Endothelial cell of umbilical vein (primary cell): Measurements from ENCODE around the gene SLC23A1. TPM values are rescaled to one million over a fixed set of nuclear protein-coding genes. Genes with fewer than 3 reads are reported as not detected.

ENCODE experiments used
- BruUV-seq: library from RNA; stranded (reverse); fragments of 400-500 nt; replicated peaks from 2 replicates; lab custom pipeline; 2021; lab: Mats Ljungman, UMichigan
- CTCF ChIA-PET: fragments of 300-600, 350-600 bp; sonication (Branson Sonifier 250); formaldehyde crosslinking; loops from one replicate; lab custom pipeline; 2021; ENCODE audit warnings: antibody characterized with exemption, inconsistent platforms; lab: Charles Lee
- POLR2A ChIA-PET: fragments of 300-600, 350-600 bp; sonication (Branson Sonifier 250); formaldehyde crosslinking; loops from one replicate; lab custom pipeline; 2021; ENCODE audit warnings: antibody characterized with exemption, inconsistent platforms; lab: Charles Lee
- DNase-seq: peaks from one replicate; pipeline ENCODE4 v3.0.0-alpha.2; 2011; ENCODE audit warnings: low read depth, low spot score
- FAIRE-seq: peaks from 2 replicates; lab custom pipeline; 2011; peaks lifted over from hg19 to GRCh38; lab: Jason Lieb, UNC
- H2AFZ ChIP-seq: 2 replicates; pipeline ENCODE4 v1.6.0; 2012; ENCODE audit warnings: low read depth, low read length, control low read depth, inconsistent platforms
- H3K27ac ChIP-seq: 2 replicates; pipeline ENCODE4 v1.5.1; 2011; ENCODE audit warnings: low read depth, mild to moderate bottlenecking, control low read depth, low read length, moderate library complexity; ENCODE audit not compliant: insufficient read depth
- H3K27me3 ChIP-seq, 2 experiments: 2 replicates each; pipeline versions ENCODE4 v1.6.0 to v1.6.1; 2011; ENCODE audit warnings: low read length in 2 of 2, mixed read lengths in 1 of 2; ENCODE audit not compliant: control insufficient read depth in 2 of 2, insufficient read depth in 2 of 2
- H3K36me3 ChIP-seq, 2 experiments: 2 replicates in 1 of 2; 3 replicates in 1 of 2; pipeline ENCODE4 v1.5.1; 2011; ENCODE audit warnings: low read length in 2 of 2, mild to moderate bottlenecking in 1 of 2, moderate library complexity in 1 of 2; ENCODE audit not compliant: control insufficient read depth in 2 of 2, insufficient read depth in 2 of 2; ENCODE audit errors: extremely low read depth in 1 of 2
- H3K4me1 ChIP-seq: 3 replicates; pipeline ENCODE4 v1.5.1; 2011; ENCODE audit warnings: mild to moderate bottlenecking, low read length; ENCODE audit not compliant: control insufficient read depth, insufficient read depth; ENCODE audit errors: extremely low read depth
- H3K4me2 ChIP-seq: 2 replicates; pipeline ENCODE4 v1.6.1; 2011; ENCODE audit warnings: low read length, control low read depth, mixed read lengths; ENCODE audit not compliant: insufficient read depth
- H3K4me3 ChIP-seq, 3 experiments: fragments of 200-600 bp in 1 of 3; sonication (generic), shearing (Covaris generic) in 1 of 3; replicated peaks in 1 of 3; 2 replicates each; pipeline ENCODE4 v1.5.1; 2011 to 2016; ENCODE audit warnings: control low read depth in 3 of 3, low read length in 3 of 3, mild to moderate bottlenecking in 2 of 3, inconsistent platforms in 1 of 3, low read depth in 1 of 3, moderate library complexity in 1 of 3; ENCODE audit not compliant: insufficient read depth in 1 of 3
- H3K79me2 ChIP-seq: 2 replicates; pipeline ENCODE4 v1.6.0; 2012; ENCODE audit warnings: low read length, inconsistent platforms; ENCODE audit not compliant: control insufficient read depth, insufficient read depth
- H3K9ac ChIP-seq: replicated peaks from 2 replicates; pipeline ENCODE3; 2011; ENCODE audit warnings: low read length, control low read depth; ENCODE audit not compliant: insufficient read depth; ENCODE audit errors: extremely low read depth
- H3K9me1 ChIP-seq: replicated peaks from 3 replicates; pipeline ENCODE4 v1.6.0; 2011; ENCODE audit warnings: mild to moderate bottlenecking, low read length; ENCODE audit not compliant: control insufficient read depth, insufficient read depth; ENCODE audit errors: extremely low read depth
- H3K9me3 ChIP-seq: replicated peaks from 2 replicates; pipeline ENCODE4 v1.5.1; 2012; ENCODE audit warnings: low read length, inconsistent platforms; ENCODE audit not compliant: control insufficient read depth, insufficient read depth
- H4K20me1 ChIP-seq: replicated peaks from 2 replicates; pipeline ENCODE3; 2011; ENCODE audit warnings: mild to moderate bottlenecking, low read length; ENCODE audit not compliant: control insufficient read depth, insufficient read depth; ENCODE audit errors: extremely low read depth
- EZH2 ChIP-seq: IDR thresholded peaks from 2 replicates; pipeline ENCODE4 v1.6.1; 2012; ENCODE audit warnings: borderline replicate concordance, low read depth, mild to moderate bottlenecking, moderate library complexity, low read length, inconsistent platforms; ENCODE audit not compliant: severe bottlenecking
- GATA2 ChIP-seq: IDR thresholded peaks from 2 replicates; pipeline ENCODE4 v1.7.0; 2011; ENCODE audit warnings: low read depth, mild to moderate bottlenecking, moderate library complexity, mixed read lengths, low read length; ENCODE audit not compliant: insufficient read length, insufficient read depth
- MYC ChIP-seq: IDR thresholded peaks from one replicate; pipeline ENCODE4 v1.6.1; 2011; ENCODE audit warnings: mild to moderate bottlenecking, low read depth, low read length
- POLR2AphosphoS5 ChIP-seq: IDR thresholded peaks from 2 replicates; pipeline ENCODE4 v1.6.1; 2012; ENCODE audit warnings: low read depth, mild to moderate bottlenecking, control low read depth, low read length, moderate library complexity; ENCODE audit not compliant: insufficient read depth
- dilution Hi-C: fragments of 300-500 bp; cut with MboI; formaldehyde crosslinking; loops from one replicate; pipeline ENCODE4 v1.15.0; 2019; ENCODE audit warnings: low sequenced_read_pairs; ENCODE audit not compliant: extremely low pct_ligation_motif_present
- intact Hi-C: fragments of 100-400 bp; cut with micrococcal nuclease; formaldehyde crosslinking; loops from one replicate; pipeline ENCODE4 v1.10.0; 2022
- polyA plus RNA-seq, 4 experiments: library from polyadenylated mRNA; depleted of rRNA in 3 of 4; stranded (reverse) in 3 of 4; unstranded in 1 of 4; fragments of >200 nt; gene quantifications; 2 replicates each; pipeline versions ENCODE4 v1.2.1 to v1.2.3, GENCODE V29; 2011 to 2012; ENCODE audit warnings: missing spikeins in 1 of 4
- total RNA-seq: library from RNA; stranded (reverse); gene quantifications from 2 replicates; pipeline ENCODE4 v1.2.3, GENCODE V29; 2021
- TF ChIP-seq, protein P1 (sequence below), 2 donors: IDR thresholded peaks; 1 replicate in 1 of 2; 2 replicates in 1 of 2; pipeline ENCODE4 v1.5.1; 2011; ENCODE audit warnings: low read length in 2 of 2, mild to moderate bottlenecking in 2 of 2, moderate library complexity in 2 of 2, control low read depth in 1 of 2, inconsistent platforms in 1 of 2, low read depth in 1 of 2; ENCODE audit not compliant: insufficient read depth in 1 of 2; ENCODE audit errors: extremely low read depth in 1 of 2

The SLC23A1 gene
- total and polyA plus RNA-seq, 2 donors (not counting 3 experiments of a cell fraction or from before 2014, with no cell fraction given): not detected

- no peak overlapping the region for H3K27ac ChIP-seq
- no peak overlapping the region for H3K4me2 ChIP-seq
- BruUV-seq: no TSS peak
- dilution Hi-C loops: no loop called here
- H3K9ac ChIP-seq: no peak overlapping the region
- no peak overlapping the region for H3K4me3 ChIP-seq
- no peak overlapping the region for H2AFZ ChIP-seq
- no peaks in the 10 kb centered on the region for H3K27me3 ChIP-seq
- H3K9me3 ChIP-seq: no peaks in the 10 kb centered on the region
- POLR2A ChIA-PET: no interaction called here
- no peaks in the 10 kb centered on the region for H3K79me2 ChIP-seq
- H4K20me1 ChIP-seq: no peaks in the 10 kb centered on the region
- DNase-seq (no peak), FAIRE-seq (no peak)
- CTCF ChIA-PET: interaction anchor here (1.4 to 9.0 kb wide), 4 partner anchors 10 to 86 kb away, joined by 3 to 191 read pairs (median 4); no protein-coding TSS in a partner anchor
- H3K36me3 ChIP-seq: peaks cover 5 to 31% of the 10 kb centered on the region in 2 experiments
- TF ChIP-seq MYC: no peak
- no peak for TF ChIP-seq EZH2
- no peak for TF ChIP-seq POLR2AphosphoS5
- TF ChIP-seq GATA2: no peak
- TF ChIP-seq, protein P1, sequence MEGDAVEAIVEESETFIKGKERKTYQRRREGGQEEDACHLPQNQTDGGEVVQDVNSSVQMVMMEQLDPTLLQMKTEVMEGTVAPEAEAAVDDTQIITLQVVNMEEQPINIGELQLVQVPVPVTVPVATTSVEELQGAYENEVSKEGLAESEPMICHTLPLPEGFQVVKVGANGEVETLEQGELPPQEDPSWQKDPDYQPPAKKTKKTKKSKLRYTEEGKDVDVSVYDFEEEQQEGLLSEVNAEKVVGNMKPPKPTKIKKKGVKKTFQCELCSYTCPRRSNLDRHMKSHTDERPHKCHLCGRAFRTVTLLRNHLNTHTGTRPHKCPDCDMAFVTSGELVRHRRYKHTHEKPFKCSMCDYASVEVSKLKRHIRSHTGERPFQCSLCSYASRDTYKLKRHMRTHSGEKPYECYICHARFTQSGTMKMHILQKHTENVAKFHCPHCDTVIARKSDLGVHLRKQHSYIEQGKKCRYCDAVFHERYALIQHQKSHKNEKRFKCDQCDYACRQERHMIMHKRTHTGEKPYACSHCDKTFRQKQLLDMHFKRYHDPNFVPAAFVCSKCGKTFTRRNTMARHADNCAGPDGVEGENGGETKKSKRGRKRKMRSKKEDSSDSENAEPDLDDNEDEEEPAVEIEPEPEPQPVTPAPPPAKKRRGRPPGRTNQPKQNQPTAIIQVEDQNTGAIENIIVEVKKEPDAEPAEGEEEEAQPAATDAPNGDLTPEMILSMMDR (IDR thresholded peaks at IDR 0.05; ENCODE audit: extremely low read depth in 1 of 2, insufficient read depth in 1 of 2, low read depth in 1 of 2, low read length in 2 of 2): no peak
- no peaks in the 10 kb centered on the region for H3K9me1 ChIP-seq
- H3K4me1 ChIP-seq: no peaks in the 10 kb centered on the region
- intact Hi-C loops: no loop called here
These were observed 42.4 kb upstream of the SLC23A1 start for GRCh38 chr5:139425497-139425896.
